Measurements from ENCODE around the gene SEC14L5.
A peak's percentile ranks its signal among the peaks of the same experiment; 100 is the strongest.

Gene SEC14L5

DNA sequence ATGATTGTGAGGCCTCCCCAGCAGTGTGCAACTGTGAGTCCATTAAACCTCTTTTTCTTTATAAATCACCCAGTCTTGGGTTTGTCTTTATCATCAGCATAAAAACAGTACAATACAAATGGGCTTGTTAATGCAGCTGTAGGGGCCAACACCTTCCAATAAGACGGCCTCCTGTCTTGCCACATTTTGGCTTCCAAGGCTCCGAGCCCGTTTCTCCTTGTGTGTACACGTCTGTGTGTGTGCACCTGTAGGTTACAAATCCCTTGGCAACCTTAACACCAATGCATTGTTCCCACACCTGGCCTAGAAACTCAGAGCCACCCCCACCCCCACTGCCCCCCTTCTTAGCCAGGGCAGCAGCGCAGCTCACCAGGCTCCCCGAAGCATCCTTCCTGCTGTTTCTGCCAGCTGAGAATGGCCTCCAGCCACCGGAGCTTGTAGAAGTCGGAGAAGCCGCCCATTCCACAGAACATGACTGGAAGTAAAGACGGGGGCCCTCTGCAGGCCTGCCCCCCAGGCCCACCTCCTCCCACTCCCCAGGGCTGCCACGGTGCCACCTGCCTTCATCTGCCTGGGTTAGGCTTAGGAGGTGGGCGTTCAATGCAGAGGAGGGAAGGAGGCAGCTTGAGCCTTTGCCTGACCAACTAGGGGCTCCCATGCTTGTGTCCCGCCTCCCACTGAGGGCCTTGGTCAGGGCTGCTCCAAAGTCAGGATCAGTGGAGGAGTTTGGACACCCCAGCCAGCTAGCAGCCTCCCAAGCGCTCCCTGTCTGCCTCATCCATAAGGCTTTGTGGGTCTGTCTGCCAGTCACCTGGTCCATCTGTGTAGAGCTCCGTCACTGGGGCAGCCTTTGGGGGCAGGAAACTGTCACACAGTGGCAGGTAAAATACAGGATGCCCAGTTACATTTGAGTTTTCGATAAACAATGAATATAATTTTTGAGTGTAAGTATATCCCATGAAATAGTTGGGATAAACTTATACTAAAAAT is 97.0 kb downstream of the SEC14L5 start:
- no peak overlapping the region for H4K91ac ChIP-seq (ENCODE audit: low read depth, low read length, poor library complexity)
- H3K79me1 ChIP-seq (ENCODE audit: low read depth, low read length): no peaks in the 10 kb centered on the region
- H3K27me3 ChIP-seq (ENCODE audit: control insufficient read depth in 3 of 3, insufficient read depth in 3 of 3, low read depth in 1 of 3, low read length in 3 of 3): no peaks in the 10 kb centered on the region
- H3K18ac ChIP-seq (ENCODE audit: low read length): no peak overlapping the region
- H3K14ac ChIP-seq (ENCODE audit: low read length): no peak overlapping the region
- H3K9me3 ChIP-seq (replicated peaks in 1 of 2; ENCODE audit: control insufficient read depth in 2 of 2, insufficient read depth in 1 of 2, low read depth in 1 of 2, low read length in 2 of 2): peaks cover 0 to 2% of the 10 kb centered on the region in 2 donors
- H2AK5ac ChIP-seq (ENCODE audit: low read depth, low read length): no peak overlapping the region
- H2BK12ac ChIP-seq (ENCODE audit: low read length): no peak overlapping the region
- no peak overlapping the region for H3K4ac ChIP-seq (ENCODE audit: low read length)
- no peak overlapping the region for H2AFZ ChIP-seq (ENCODE audit: low read length)
- no peaks in the 10 kb centered on the region for H3K36me3 ChIP-seq (replicated peaks in 1 of 2; ENCODE audit: control insufficient read depth in 2 of 2, insufficient read depth in 2 of 2, low read length in 2 of 2)
- no CpG with 5 or more reads among the region's 16 CpGs for WGBS, 2 donors (ENCODE audit: extremely low coverage in 2 of 2, insufficient read length in 2 of 2, insufficient replicate concordance in 1 of 2)
- H3K9ac ChIP-seq (ENCODE audit: low read depth, low read length, poor library complexity): peak overlapping the region; percentile 60
- H3K27ac ChIP-seq (replicated peaks; ENCODE audit: low read length): no peak overlapping the region
- no peak overlapping the region for H2BK5ac ChIP-seq (ENCODE audit: low read length)
- peaks cover 2 to 8% of the 10 kb centered on the region in 2 donors for H3K4me1 ChIP-seq (ENCODE audit: control insufficient read depth in 2 of 2, insufficient read depth in 1 of 2, low read depth in 1 of 2, low read length in 2 of 2)
- H3K4me3 ChIP-seq (ENCODE audit: low read length in 2 of 2): no peak overlapping the region
- no peak for DNase-seq (ENCODE audit: low spot score)
- H3K23ac ChIP-seq (ENCODE audit: low read depth, low read length, poor library complexity): no peak overlapping the region
- no peak overlapping the region for H4K8ac ChIP-seq (ENCODE audit: low read depth, low read length)
- H3K4me2 ChIP-seq (ENCODE audit: insufficient read depth, low read length, poor library complexity, severe bottlenecking): no peak overlapping the region
- H2BK15ac ChIP-seq (ENCODE audit: low read length): no peak overlapping the region
- H2BK120ac ChIP-seq (ENCODE audit: low read depth, low read length): no peak overlapping the region

- H3K14ac ChIP-seq (ENCODE audit: low read length): no peak overlapping the region
- no peak overlapping the region for H3K4ac ChIP-seq (ENCODE audit: low read length)
- H4K8ac ChIP-seq (ENCODE audit: low read depth, low read length): no peak overlapping the region
- peaks cover 0 to 2% of the 10 kb centered on the region in 2 donors for H3K9me3 ChIP-seq (replicated peaks in 1 of 2; ENCODE audit: control insufficient read depth in 2 of 2, insufficient read depth in 1 of 2, low read depth in 1 of 2, low read length in 2 of 2)
- no peak overlapping the region for H2BK120ac ChIP-seq (ENCODE audit: low read depth, low read length)
- no peak overlapping the region for H3K4me3 ChIP-seq (ENCODE audit: low read length in 2 of 2)
- no peak overlapping the region for H2BK5ac ChIP-seq (ENCODE audit: low read length)
- H2AFZ ChIP-seq (ENCODE audit: low read length): peak overlapping the region; percentile 51
- no peaks in the 10 kb centered on the region for H3K36me3 ChIP-seq (replicated peaks in 1 of 2; ENCODE audit: control insufficient read depth in 2 of 2, insufficient read depth in 2 of 2, low read length in 2 of 2)
- no peak overlapping the region for H3K27ac ChIP-seq (replicated peaks; ENCODE audit: low read length)
- no peak overlapping the region for H2BK12ac ChIP-seq (ENCODE audit: low read length)
- peaks cover 2 to 8% of the 10 kb centered on the region in 2 donors for H3K4me1 ChIP-seq (ENCODE audit: control insufficient read depth in 2 of 2, insufficient read depth in 1 of 2, low read depth in 1 of 2, low read length in 2 of 2)
- H4K91ac ChIP-seq (ENCODE audit: low read depth, low read length, poor library complexity): no peak overlapping the region
- no peak for DNase-seq (ENCODE audit: low spot score)
- no peak overlapping the region for H3K23ac ChIP-seq (ENCODE audit: low read depth, low read length, poor library complexity)
- no CpG with 5 or more reads among the region's 11 CpGs for WGBS, 2 donors (ENCODE audit: extremely low coverage in 2 of 2, insufficient read length in 2 of 2, insufficient replicate concordance in 1 of 2)
- H3K79me1 ChIP-seq (ENCODE audit: low read depth, low read length): no peaks in the 10 kb centered on the region
- H3K4me2 ChIP-seq (ENCODE audit: insufficient read depth, low read length, poor library complexity, severe bottlenecking): no peak overlapping the region
- H2BK15ac ChIP-seq (ENCODE audit: low read length): no peak overlapping the region
- H3K27me3 ChIP-seq (ENCODE audit: control insufficient read depth in 3 of 3, insufficient read depth in 3 of 3, low read depth in 1 of 3, low read length in 3 of 3): no peaks in the 10 kb centered on the region
- no peak overlapping the region for H2AK5ac ChIP-seq (ENCODE audit: low read depth, low read length)
- H3K18ac ChIP-seq (ENCODE audit: low read length): no peak overlapping the region
- H3K9ac ChIP-seq (ENCODE audit: low read depth, low read length, poor library complexity): no peak overlapping the region
These were observed 98.2 kb downstream of the SEC14L5 start for GRCh38 chr16:5056352-5056751.

GRCh38 chr16:5058476-5058875 is 100.3 kb downstream of the SEC14L5 start:
- H3K36me3 ChIP-seq (replicated peaks in 1 of 2; ENCODE audit: control insufficient read depth in 2 of 2, insufficient read depth in 2 of 2, low read length in 2 of 2): no peaks in the 10 kb centered on the region
- peak overlapping the region; percentile 43 for H2AFZ ChIP-seq (ENCODE audit: low read length)
- H2BK15ac ChIP-seq (ENCODE audit: low read length): peak overlapping the region; percentile 9
- no peak overlapping the region for H3K27ac ChIP-seq (replicated peaks; ENCODE audit: low read length)
- H2BK12ac ChIP-seq (ENCODE audit: low read length): no peak overlapping the region
- no peak overlapping the region for H2BK120ac ChIP-seq (ENCODE audit: low read depth, low read length)
- peaks cover 2 to 8% of the 10 kb centered on the region in 2 donors for H3K4me1 ChIP-seq (ENCODE audit: control insufficient read depth in 2 of 2, insufficient read depth in 1 of 2, low read depth in 1 of 2, low read length in 2 of 2)
- DNase-seq (ENCODE audit: low spot score): peak; percentile 48
- peak overlapping the region; percentile 8 for H2AK5ac ChIP-seq (ENCODE audit: low read depth, low read length)
- peak overlapping the region; percentile 13 for H2BK5ac ChIP-seq (ENCODE audit: low read length)
- H3K4me2 ChIP-seq (ENCODE audit: insufficient read depth, low read length, poor library complexity, severe bottlenecking): no peak overlapping the region
- no CpG with 5 or more reads among the region's 7 CpGs for WGBS, 2 donors (ENCODE audit: extremely low coverage in 2 of 2, insufficient read length in 2 of 2, insufficient replicate concordance in 1 of 2)
- H3K9me3 ChIP-seq (replicated peaks in 1 of 2; ENCODE audit: control insufficient read depth in 2 of 2, insufficient read depth in 1 of 2, low read depth in 1 of 2, low read length in 2 of 2): peaks cover 0 to 2% of the 10 kb centered on the region in 2 donors
- no peak overlapping the region for H3K4ac ChIP-seq (ENCODE audit: low read length)
- H3K18ac ChIP-seq (ENCODE audit: low read length): peak overlapping the region; percentile 31
- no peak overlapping the region for H4K91ac ChIP-seq (ENCODE audit: low read depth, low read length, poor library complexity)
- no peak overlapping the region for H4K8ac ChIP-seq (ENCODE audit: low read depth, low read length)
- no peak overlapping the region for H3K9ac ChIP-seq (ENCODE audit: low read depth, low read length, poor library complexity)
- H3K27me3 ChIP-seq (ENCODE audit: control insufficient read depth in 3 of 3, insufficient read depth in 3 of 3, low read depth in 1 of 3, low read length in 3 of 3): peaks cover 0 to 2% (median 0%) of the 10 kb centered on the region in 3 experiments
- no peak overlapping the region for H3K4me3 ChIP-seq (ENCODE audit: low read length in 2 of 2)
- H3K14ac ChIP-seq (ENCODE audit: low read length): no peak overlapping the region
- peaks cover 1% of the 10 kb centered on the region for H3K79me1 ChIP-seq (ENCODE audit: low read depth, low read length)
- no peak overlapping the region for H3K23ac ChIP-seq (ENCODE audit: low read depth, low read length, poor library complexity)

GRCh38 chr16:5059386-5060072 is 101.4 kb downstream of the SEC14L5 start:
- no peak overlapping the region for H3K4me2 ChIP-seq (ENCODE audit: insufficient read depth, low read length, poor library complexity, severe bottlenecking)
- H3K4me1 ChIP-seq (ENCODE audit: control insufficient read depth in 2 of 2, insufficient read depth in 1 of 2, low read depth in 1 of 2, low read length in 2 of 2): peaks cover 2 to 8% of the 10 kb centered on the region in 2 donors
- no peak overlapping the region for H3K4ac ChIP-seq (ENCODE audit: low read length)
- H3K4me3 ChIP-seq (ENCODE audit: low read length in 2 of 2): no peak overlapping the region
- peak overlapping the region; percentile 71 for H2BK5ac ChIP-seq (ENCODE audit: low read length)
- H2BK120ac ChIP-seq (ENCODE audit: low read depth, low read length): no peak overlapping the region
- no peak overlapping the region for H3K9ac ChIP-seq (ENCODE audit: low read depth, low read length, poor library complexity)
- H3K9me3 ChIP-seq (replicated peaks in 1 of 2; ENCODE audit: control insufficient read depth in 2 of 2, insufficient read depth in 1 of 2, low read depth in 1 of 2, low read length in 2 of 2): peaks cover 0 to 2% of the 10 kb centered on the region in 2 donors
- no peak overlapping the region for H3K27ac ChIP-seq (replicated peaks; ENCODE audit: low read length)
- no peak overlapping the region for H3K23ac ChIP-seq (ENCODE audit: low read depth, low read length, poor library complexity)
- H3K18ac ChIP-seq (ENCODE audit: low read length): no peak overlapping the region
- no CpG with 5 or more reads among the region's 6 CpGs for WGBS, 2 donors (ENCODE audit: extremely low coverage in 2 of 2, insufficient read length in 2 of 2, insufficient replicate concordance in 1 of 2)
- H2AFZ ChIP-seq (ENCODE audit: low read length): peak overlapping the region; percentile 21
- H2BK15ac ChIP-seq (ENCODE audit: low read length): no peak overlapping the region
- no peak overlapping the region for H4K91ac ChIP-seq (ENCODE audit: low read depth, low read length, poor library complexity)
- no peak overlapping the region for H2AK5ac ChIP-seq (ENCODE audit: low read depth, low read length)
- no peaks in the 10 kb centered on the region for H3K36me3 ChIP-seq (replicated peaks in 1 of 2; ENCODE audit: control insufficient read depth in 2 of 2, insufficient read depth in 2 of 2, low read length in 2 of 2)
- peaks cover 1% of the 10 kb centered on the region for H3K79me1 ChIP-seq (ENCODE audit: low read depth, low read length)
- H2BK12ac ChIP-seq (ENCODE audit: low read length): no peak overlapping the region
- H3K27me3 ChIP-seq (ENCODE audit: control insufficient read depth in 3 of 3, insufficient read depth in 3 of 3, low read depth in 1 of 3, low read length in 3 of 3): peaks cover 0 to 4% (median 2%) of the 10 kb centered on the region in 3 experiments
- H4K8ac ChIP-seq (ENCODE audit: low read depth, low read length): no peak overlapping the region
- H3K14ac ChIP-seq (ENCODE audit: low read length): no peak overlapping the region
- no peak for DNase-seq (ENCODE audit: low spot score)
